DND-41 (cell line): ENCODE results near the gene CPAMD8.

ENCODE experiments used
- ATAC-seq: fragments of 200-7000 bp; cut with Tn5 transposase; 3 replicates; pipeline ENCODE4 v1.9.1; 2021; ENCODE audit warnings: low read depth; ENCODE audit not compliant: insufficient read depth
- DNase-seq: peaks from one replicate; pipeline ENCODE4 v3.0.0-alpha.2; 2020
- H2AFZ ChIP-seq: 2 replicates; pipeline ENCODE4 v1.6.0; 2012; ENCODE audit warnings: low read depth, low read length
- H3K27ac ChIP-seq: 2 replicates; pipeline ENCODE4 v1.5.1; 2012; ENCODE audit warnings: low read length, inconsistent platforms
- H3K27me3 ChIP-seq: fragments of 200-600 bp; sonication (generic); 2 replicates; pipeline ENCODE4 v1.6.0; 2012; ENCODE audit warnings: low read length, mild to moderate bottlenecking, inconsistent platforms; ENCODE audit not compliant: insufficient read depth, poor library complexity
- H3K36me3 ChIP-seq: 2 replicates; pipeline ENCODE4 v1.5.1; 2012; ENCODE audit warnings: low read length, inconsistent platforms; ENCODE audit not compliant: insufficient read depth
- H3K4me1 ChIP-seq: 2 replicates; pipeline ENCODE4 v1.5.1; 2012; ENCODE audit warnings: mild to moderate bottlenecking, low read length; ENCODE audit not compliant: insufficient read depth
- H3K4me2 ChIP-seq: 2 replicates; pipeline ENCODE4 v1.6.0; 2012; ENCODE audit warnings: mild to moderate bottlenecking, moderate library complexity, low read length, inconsistent platforms; ENCODE audit not compliant: insufficient read depth
- H3K4me3 ChIP-seq, 2 experiments: fragments of 200-600 bp in 1 of 2; shearing (Covaris generic) in 1 of 2; 2 replicates each; pipeline ENCODE4 v1.5.1; 2012 to 2016; ENCODE audit warnings: inconsistent platforms in 2 of 2, low read length in 2 of 2, mild to moderate bottlenecking in 2 of 2, low read depth in 1 of 2, moderate library complexity in 1 of 2
- H3K79me2 ChIP-seq: 2 replicates; pipeline ENCODE4 v1.6.0; 2012; ENCODE audit warnings: low read length, inconsistent platforms; ENCODE audit not compliant: insufficient read depth
- H3K9ac ChIP-seq: 2 replicates; pipeline ENCODE4 v1.6.0; 2012; ENCODE audit warnings: low read depth, mild to moderate bottlenecking, inconsistent platforms, low read length, moderate library complexity
- H3K9me3 ChIP-seq: 2 replicates; pipeline ENCODE4 v1.5.1; 2012; ENCODE audit warnings: low read length, moderate library complexity, mild to moderate bottlenecking, inconsistent platforms; ENCODE audit not compliant: insufficient read depth, severe bottlenecking
- H4K20me1 ChIP-seq: 2 replicates; pipeline ENCODE4 v1.6.0; 2012; ENCODE audit warnings: low read length; ENCODE audit not compliant: insufficient read depth
- EZH2 ChIP-seq: IDR thresholded peaks from 3 replicates; pipeline ENCODE4 v1.6.1; 2012; ENCODE audit warnings: borderline replicate concordance, low read depth, mild to moderate bottlenecking, moderate library complexity, low read length, inconsistent platforms; ENCODE audit not compliant: severe bottlenecking
- TF ChIP-seq, protein P1 (sequence below): IDR thresholded peaks from 2 replicates; pipeline ENCODE4 v1.5.1; 2012; ENCODE audit warnings: borderline replicate concordance, low read length, moderate library complexity, mild to moderate bottlenecking; ENCODE audit not compliant: poor library complexity, severe bottlenecking; ENCODE audit errors: extremely low read depth

Gene CPAMD8

DNA sequence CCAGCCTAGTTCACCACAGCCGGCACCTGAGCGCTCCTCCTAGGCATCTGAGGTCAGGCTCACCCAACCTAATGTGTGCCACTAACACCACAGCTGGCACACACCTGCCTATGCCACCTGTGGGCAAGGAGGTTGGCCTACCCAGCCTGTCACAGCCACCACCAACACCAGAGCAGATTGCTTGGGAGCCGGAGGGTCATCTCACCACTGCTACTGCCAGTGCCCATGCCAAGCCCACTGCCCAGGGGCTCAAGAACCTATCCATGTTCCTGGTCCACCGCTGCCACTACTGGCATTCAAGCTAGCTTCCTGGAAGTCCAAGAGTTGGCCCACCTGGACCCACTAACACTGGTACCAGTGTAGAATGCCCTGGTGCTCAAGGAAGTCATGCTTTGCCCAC, 95.3 kb downstream of the CPAMD8 start:
- Histone ChIP-seq H3K79me2 (no peaks in the 10 kb centered on the region), H3K4me1 (no peaks in the 10 kb centered on the region), H3K4me2 (no peak overlapping the region), H3K9me3 (peaks cover 20% of the 10 kb centered on the region), H3K27me3 (no peaks in the 10 kb centered on the region), H3K27ac (no peak overlapping the region), H3K4me3 (no peak overlapping the region), H3K9ac (no peak overlapping the region), H3K36me3 (no peaks in the 10 kb centered on the region), H2AFZ (no peak overlapping the region), H4K20me1 (no peaks in the 10 kb centered on the region)
- ATAC-seq (no peak), DNase-seq (no peak)
- no peak for TF ChIP-seq EZH2
- TF ChIP-seq, protein P1, sequence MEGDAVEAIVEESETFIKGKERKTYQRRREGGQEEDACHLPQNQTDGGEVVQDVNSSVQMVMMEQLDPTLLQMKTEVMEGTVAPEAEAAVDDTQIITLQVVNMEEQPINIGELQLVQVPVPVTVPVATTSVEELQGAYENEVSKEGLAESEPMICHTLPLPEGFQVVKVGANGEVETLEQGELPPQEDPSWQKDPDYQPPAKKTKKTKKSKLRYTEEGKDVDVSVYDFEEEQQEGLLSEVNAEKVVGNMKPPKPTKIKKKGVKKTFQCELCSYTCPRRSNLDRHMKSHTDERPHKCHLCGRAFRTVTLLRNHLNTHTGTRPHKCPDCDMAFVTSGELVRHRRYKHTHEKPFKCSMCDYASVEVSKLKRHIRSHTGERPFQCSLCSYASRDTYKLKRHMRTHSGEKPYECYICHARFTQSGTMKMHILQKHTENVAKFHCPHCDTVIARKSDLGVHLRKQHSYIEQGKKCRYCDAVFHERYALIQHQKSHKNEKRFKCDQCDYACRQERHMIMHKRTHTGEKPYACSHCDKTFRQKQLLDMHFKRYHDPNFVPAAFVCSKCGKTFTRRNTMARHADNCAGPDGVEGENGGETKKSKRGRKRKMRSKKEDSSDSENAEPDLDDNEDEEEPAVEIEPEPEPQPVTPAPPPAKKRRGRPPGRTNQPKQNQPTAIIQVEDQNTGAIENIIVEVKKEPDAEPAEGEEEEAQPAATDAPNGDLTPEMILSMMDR, result no peak

DNA sequence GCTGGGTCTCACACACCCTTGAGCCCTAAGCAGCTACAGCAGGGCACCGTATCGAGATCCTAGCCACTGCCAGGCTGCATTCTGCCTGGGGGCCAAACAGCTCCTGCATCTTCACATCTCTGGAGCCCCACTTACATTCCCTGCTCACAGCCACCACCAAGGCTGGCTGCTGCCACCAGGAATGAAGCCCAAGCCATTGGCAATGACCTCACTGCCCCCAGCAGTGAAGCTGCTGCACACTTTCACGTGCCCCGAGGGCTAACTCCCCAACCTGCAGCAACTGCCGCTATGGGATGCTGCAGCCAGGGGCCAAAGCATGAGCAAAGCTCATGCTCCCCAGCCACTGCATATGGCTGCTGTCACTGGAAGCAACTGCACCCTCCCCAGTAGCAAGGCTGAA, 95.9 kb downstream of the CPAMD8 start:
- ATAC-seq (no peak), DNase-seq (no peak)
- H3K4me2 ChIP-seq, result no peak overlapping the region
- no peak overlapping the region for H3K27ac ChIP-seq
- no peak overlapping the region for H3K4me3 ChIP-seq
- H3K9ac ChIP-seq, result no peak overlapping the region
- no peak overlapping the region for H2AFZ ChIP-seq
- peaks cover 20% of the 10 kb centered on the region for H3K9me3 ChIP-seq
- H4K20me1 ChIP-seq, result no peaks in the 10 kb centered on the region
- no peaks in the 10 kb centered on the region for H3K79me2 ChIP-seq
- no peaks in the 10 kb centered on the region for H3K36me3 ChIP-seq
- no peaks in the 10 kb centered on the region for H3K27me3 ChIP-seq
- TF ChIP-seq EZH2, result no peak
- TF ChIP-seq, protein P1, result no peak
- no peaks in the 10 kb centered on the region for H3K4me1 ChIP-seq

DNA sequence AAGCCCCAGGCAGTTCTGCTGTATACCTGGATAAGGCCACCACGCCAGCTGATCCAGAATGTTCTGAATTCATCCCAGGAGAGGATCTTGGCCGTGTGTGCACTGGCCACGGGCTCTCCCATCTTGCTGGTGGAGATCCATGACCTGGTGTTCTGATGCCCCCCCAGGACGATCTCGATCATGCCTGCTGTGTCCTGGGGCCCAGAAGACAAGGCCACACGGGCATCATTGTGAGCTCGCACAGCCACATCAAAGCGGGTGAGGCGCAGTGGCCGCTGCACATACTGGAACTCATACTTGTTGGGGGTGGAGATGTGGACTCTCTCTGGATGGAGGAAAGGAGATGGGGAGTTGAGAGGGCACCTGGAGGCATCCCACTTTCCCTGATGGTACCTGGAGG, 97.7 kb downstream of the CPAMD8 start:
- Histone ChIP-seq H3K9ac (no peak overlapping the region), H3K4me3 (no peak overlapping the region), H3K4me1 (no peaks in the 10 kb centered on the region), H3K9me3 (peaks cover 14% of the 10 kb centered on the region), H3K4me2 (no peak overlapping the region), H2AFZ (no peak overlapping the region), H3K79me2 (no peaks in the 10 kb centered on the region), H3K27me3 (no peaks in the 10 kb centered on the region), H3K27ac (no peak overlapping the region), H3K36me3 (no peaks in the 10 kb centered on the region), H4K20me1 (no peaks in the 10 kb centered on the region)
- DNase-seq (no peak), ATAC-seq (no peak)
- TF ChIP-seq, protein P1, result no peak
- no peak for TF ChIP-seq EZH2

DNA sequence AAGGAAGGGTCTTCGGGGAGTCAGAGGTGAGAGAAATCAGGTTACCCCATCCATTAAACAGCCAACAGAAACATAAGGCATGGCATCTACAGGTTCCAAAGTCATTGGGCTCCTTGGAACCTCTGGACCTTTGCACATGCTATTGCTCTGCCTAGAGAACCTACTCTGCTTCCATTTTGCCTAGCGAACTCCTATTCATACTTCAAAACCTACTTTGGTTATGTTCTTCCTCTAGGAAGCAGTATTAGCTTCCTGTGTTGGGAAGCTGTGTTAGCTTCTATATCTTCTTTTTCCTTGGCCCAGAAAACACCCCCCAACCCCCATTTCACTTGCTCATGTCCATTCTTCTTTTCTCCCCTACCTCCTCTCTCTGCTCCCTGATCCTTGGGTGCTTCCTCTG, 98.3 kb downstream of the CPAMD8 start:
- no peaks in the 10 kb centered on the region for H3K36me3 ChIP-seq
- peaks cover 14% of the 10 kb centered on the region for H3K9me3 ChIP-seq
- H3K4me1 ChIP-seq, result no peaks in the 10 kb centered on the region
- no peak overlapping the region for H3K9ac ChIP-seq
- no peak overlapping the region for H2AFZ ChIP-seq
- no peaks in the 10 kb centered on the region for H3K79me2 ChIP-seq
- no peaks in the 10 kb centered on the region for H4K20me1 ChIP-seq
- no peak overlapping the region for H3K27ac ChIP-seq
- no peak overlapping the region for H3K4me3 ChIP-seq
- H3K27me3 ChIP-seq, result no peaks in the 10 kb centered on the region
- H3K4me2 ChIP-seq, result no peak overlapping the region
- ATAC-seq (no peak), DNase-seq (no peak)
- TF ChIP-seq, protein P1, result no peak
- no peak for TF ChIP-seq EZH2
